ENCODE measurements around the gene GPRC5A. TPM values are rescaled to one million over a fixed set of nuclear protein-coding genes. Genes with fewer than 3 reads are reported as not detected.

The GPRC5A gene
- total and polyA plus RNA-seq, 2 experiments from 2014 or later = 0.16 to 0.38 TPM

DNA sequence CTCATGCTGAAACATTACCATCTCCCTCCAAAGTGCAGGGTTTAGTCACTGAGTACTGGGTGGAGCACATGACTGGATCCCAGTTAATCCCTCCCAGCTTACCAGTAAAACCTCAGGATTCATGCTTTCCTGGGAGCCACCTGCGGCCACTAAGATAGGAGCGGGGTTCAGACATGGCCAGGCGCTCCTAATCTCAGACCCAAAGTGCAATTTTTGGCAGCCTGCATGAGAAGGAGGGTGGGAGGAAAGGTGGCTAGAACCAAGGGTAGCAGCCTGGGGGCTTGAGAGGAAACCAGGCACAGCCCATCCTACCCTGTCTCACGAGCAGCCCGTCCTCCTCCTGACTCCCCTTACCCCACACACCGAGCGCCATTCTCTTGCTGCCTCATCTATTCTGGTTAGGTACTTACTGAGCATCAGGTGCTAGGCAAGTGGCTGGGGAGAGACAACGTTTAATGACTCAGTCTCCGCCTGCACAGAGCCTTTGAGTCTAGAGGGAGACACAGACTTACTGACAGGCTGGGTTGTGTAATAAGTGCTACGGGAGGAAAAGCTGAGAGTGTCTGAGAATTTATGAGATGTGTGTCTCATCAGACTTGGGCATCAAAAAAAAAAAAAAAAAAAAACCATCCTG, 9.9 kb downstream of the GPRC5A start:
- Mint-ChIP-seq H3K4me3 (no peak overlapping the region), H3K36me3 (ENCODE audit: low read depth) (no peaks in the 10 kb centered on the region), H3K4me1 (no peaks in the 10 kb centered on the region), H3K9me3 (no peaks in the 10 kb centered on the region), H3K27ac (no peak overlapping the region), H3K27me3 (ENCODE audit: insufficient read depth, low read depth, poor library complexity) (peaks cover 8% of the 10 kb centered on the region)
- no peaks in the 10 kb centered on the region for H3F3A ChIP-seq (replicated peaks; ENCODE audit: low read depth)
- no peak overlapping the region for H3K4me2 ChIP-seq
- TF ChIP-seq, protein P1, sequence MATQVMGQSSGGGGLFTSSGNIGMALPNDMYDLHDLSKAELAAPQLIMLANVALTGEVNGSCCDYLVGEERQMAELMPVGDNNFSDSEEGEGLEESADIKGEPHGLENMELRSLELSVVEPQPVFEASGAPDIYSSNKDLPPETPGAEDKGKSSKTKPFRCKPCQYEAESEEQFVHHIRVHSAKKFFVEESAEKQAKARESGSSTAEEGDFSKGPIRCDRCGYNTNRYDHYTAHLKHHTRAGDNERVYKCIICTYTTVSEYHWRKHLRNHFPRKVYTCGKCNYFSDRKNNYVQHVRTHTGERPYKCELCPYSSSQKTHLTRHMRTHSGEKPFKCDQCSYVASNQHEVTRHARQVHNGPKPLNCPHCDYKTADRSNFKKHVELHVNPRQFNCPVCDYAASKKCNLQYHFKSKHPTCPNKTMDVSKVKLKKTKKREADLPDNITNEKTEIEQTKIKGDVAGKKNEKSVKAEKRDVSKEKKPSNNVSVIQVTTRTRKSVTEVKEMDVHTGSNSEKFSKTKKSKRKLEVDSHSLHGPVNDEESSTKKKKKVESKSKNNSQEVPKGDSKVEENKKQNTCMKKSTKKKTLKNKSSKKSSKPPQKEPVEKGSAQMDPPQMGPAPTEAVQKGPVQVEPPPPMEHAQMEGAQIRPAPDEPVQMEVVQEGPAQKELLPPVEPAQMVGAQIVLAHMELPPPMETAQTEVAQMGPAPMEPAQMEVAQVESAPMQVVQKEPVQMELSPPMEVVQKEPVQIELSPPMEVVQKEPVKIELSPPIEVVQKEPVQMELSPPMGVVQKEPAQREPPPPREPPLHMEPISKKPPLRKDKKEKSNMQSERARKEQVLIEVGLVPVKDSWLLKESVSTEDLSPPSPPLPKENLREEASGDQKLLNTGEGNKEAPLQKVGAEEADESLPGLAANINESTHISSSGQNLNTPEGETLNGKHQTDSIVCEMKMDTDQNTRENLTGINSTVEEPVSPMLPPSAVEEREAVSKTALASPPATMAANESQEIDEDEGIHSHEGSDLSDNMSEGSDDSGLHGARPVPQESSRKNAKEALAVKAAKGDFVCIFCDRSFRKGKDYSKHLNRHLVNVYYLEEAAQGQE (IDR thresholded peaks at IDR 0.05; ENCODE audit: unreplicated experiment) = no peak
- TF ChIP-seq POLR2AphosphoS5 (IDR thresholded peaks at IDR 0.05; ENCODE audit: low read depth) (no peak), ZNF331 (CRISPR knock-in tag; IDR thresholded peaks at IDR 0.05; ENCODE audit: low read depth) (no peak), EZH2 (IDR thresholded peaks at IDR 0.05; ENCODE audit: low read depth, unreplicated experiment) (no peak), JUNB (IDR thresholded peaks at IDR 0.05; ENCODE audit: unreplicated experiment) (no peak)
- TF ChIP-seq, protein P2, sequence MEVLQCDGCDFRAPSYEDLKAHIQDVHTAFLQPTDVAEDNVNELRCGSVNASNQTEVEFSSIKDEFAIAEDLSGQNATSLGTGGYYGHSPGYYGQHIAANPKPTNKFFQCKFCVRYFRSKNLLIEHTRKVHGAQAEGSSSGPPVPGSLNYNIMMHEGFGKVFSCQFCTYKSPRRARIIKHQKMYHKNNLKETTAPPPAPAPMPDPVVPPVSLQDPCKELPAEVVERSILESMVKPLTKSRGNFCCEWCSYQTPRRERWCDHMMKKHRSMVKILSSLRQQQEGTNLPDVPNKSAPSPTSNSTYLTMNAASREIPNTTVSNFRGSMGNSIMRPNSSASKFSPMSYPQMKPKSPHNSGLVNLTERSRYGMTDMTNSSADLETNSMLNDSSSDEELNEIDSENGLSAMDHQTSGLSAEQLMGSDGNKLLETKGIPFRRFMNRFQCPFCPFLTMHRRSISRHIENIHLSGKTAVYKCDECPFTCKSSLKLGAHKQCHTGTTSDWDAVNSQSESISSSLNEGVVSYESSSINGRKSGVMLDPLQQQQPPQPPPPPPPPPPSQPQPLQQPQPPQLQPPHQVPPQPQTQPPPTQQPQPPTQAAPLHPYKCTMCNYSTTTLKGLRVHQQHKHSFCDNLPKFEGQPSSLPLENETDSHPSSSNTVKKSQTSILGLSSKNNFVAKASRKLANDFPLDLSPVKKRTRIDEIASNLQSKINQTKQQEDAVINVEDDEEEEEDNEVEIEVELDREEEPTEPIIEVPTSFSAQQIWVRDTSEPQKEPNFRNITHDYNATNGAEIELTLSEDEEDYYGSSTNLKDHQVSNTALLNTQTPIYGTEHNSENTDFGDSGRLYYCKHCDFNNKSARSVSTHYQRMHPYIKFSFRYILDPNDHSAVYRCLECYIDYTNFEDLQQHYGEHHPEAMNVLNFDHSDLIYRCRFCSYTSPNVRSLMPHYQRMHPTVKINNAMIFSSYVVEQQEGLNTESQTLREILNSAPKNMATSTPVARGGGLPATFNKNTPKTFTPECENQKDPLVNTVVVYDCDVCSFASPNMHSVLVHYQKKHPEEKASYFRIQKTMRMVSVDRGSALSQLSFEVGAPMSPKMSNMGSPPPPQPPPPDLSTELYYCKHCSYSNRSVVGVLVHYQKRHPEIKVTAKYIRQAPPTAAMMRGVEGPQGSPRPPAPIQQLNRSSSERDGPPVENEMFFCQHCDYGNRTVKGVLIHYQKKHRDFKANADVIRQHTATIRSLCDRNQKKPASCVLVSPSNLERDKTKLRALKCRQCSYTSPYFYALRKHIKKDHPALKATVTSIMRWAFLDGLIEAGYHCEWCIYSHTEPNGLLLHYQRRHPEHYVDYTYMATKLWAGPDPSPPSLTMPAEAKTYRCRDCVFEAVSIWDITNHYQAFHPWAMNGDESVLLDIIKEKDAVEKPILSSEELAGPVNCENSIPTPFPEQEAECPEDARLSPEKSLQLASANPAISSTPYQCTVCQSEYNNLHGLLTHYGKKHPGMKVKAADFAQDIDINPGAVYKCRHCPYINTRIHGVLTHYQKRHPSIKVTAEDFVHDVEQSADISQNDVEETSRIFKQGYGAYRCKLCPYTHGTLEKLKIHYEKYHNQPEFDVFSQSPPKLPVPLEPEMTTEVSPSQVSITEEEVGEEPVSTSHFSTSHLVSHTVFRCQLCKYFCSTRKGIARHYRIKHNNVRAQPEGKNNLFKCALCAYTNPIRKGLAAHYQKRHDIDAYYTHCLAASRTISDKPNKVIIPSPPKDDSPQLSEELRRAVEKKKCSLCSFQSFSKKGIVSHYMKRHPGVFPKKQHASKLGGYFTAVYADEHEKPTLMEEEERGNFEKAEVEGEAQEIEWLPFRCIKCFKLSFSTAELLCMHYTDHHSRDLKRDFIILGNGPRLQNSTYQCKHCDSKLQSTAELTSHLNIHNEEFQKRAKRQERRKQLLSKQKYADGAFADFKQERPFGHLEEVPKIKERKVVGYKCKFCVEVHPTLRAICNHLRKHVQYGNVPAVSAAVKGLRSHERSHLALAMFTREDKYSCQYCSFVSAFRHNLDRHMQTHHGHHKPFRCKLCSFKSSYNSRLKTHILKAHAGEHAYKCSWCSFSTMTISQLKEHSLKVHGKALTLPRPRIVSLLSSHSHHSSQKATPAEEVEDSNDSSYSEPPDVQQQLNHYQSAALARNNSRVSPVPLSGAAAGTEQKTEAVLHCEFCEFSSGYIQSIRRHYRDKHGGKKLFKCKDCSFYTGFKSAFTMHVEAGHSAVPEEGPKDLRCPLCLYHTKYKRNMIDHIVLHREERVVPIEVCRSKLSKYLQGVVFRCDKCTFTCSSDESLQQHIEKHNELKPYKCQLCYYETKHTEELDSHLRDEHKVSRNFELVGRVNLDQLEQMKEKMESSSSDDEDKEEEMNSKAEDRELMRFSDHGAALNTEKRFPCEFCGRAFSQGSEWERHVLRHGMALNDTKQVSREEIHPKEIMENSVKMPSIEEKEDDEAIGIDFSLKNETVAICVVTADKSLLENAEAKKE (CRISPR knock-in tag; IDR thresholded peaks at IDR 0.05) = no peak
- no peaks in the 10 kb centered on the region for H3K4me1 ChIP-seq (ENCODE audit: insufficient read depth)
- H3K9me2 ChIP-seq (ENCODE audit: insufficient read depth) = no peaks in the 10 kb centered on the region
- no peaks in the 10 kb centered on the region for H4K20me1 ChIP-seq (replicated peaks; ENCODE audit: insufficient read depth)
- no peaks in the 10 kb centered on the region for H3K36me3 ChIP-seq (ENCODE audit: insufficient read depth)
- DNase-seq (ENCODE audit: low spot score) = no peak
- no peak for ATAC-seq
- no peaks in the 10 kb centered on the region for H3K27me3 ChIP-seq (ENCODE audit: insufficient read depth)
- H3K79me2 ChIP-seq (replicated peaks; ENCODE audit: insufficient read depth) = no peaks in the 10 kb centered on the region
- peak overlapping the region; percentile 10; the same call in 1 of the 2 replicates for H2AFZ ChIP-seq
- no peak overlapping the region for H3K27ac ChIP-seq (ENCODE audit: low read depth)
- no peak overlapping the region for H3K4me3 ChIP-seq

Data from GM23338 (cell line).